ENCODE measurements around the gene OSBPL1A. TPM values are rescaled to one million over a fixed set of nuclear protein-coding genes. Genes with fewer than 3 reads are reported as not detected.

The OSBPL1A gene
- total RNA-seq, 1 donor from 2014 or later: 42.9 TPM

DNA sequence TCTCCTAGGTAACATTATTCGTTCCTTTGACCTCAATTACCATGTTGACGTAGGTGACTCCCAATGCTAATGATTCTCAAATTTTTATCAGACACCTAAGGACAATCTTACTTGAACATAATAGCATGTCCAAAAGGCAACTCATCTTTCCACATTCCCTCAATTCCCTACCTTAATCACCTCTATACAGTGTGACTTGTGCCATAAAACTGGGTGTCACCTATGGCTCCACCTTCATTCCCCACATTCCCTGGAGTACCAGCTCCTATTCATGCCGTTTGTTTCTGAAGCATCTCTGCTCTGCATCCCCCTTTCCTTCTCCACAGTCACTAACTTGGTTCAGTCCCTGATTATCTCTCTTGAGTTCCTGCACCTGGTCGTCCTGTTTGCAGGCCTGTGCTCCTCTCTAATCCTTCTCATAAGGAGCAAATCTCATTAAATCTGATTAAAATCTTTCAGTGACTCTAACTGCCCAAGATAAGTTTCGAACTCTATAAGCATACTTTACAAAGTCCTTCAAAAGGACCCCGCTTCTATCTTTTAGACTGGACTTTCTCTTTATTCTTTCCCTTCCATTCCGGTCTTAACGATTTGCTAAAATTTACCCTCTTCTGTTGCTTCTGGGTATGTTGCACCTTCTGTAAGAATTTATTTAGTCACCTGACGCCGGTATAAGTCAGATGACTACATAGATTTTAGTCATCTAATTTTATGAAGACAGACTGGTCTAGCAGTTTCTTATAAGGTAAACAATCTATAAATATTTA lies 128.7 kb downstream of the OSBPL1A start:
- H3K4me1 ChIP-seq: peaks cover 0 to 7% of the 10 kb centered on the region in 2 donors
- TF ChIP-seq, protein P1, sequence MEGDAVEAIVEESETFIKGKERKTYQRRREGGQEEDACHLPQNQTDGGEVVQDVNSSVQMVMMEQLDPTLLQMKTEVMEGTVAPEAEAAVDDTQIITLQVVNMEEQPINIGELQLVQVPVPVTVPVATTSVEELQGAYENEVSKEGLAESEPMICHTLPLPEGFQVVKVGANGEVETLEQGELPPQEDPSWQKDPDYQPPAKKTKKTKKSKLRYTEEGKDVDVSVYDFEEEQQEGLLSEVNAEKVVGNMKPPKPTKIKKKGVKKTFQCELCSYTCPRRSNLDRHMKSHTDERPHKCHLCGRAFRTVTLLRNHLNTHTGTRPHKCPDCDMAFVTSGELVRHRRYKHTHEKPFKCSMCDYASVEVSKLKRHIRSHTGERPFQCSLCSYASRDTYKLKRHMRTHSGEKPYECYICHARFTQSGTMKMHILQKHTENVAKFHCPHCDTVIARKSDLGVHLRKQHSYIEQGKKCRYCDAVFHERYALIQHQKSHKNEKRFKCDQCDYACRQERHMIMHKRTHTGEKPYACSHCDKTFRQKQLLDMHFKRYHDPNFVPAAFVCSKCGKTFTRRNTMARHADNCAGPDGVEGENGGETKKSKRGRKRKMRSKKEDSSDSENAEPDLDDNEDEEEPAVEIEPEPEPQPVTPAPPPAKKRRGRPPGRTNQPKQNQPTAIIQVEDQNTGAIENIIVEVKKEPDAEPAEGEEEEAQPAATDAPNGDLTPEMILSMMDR (IDR thresholded peaks at IDR 0.05): no peak
- H3K27ac ChIP-seq: no peak overlapping the region
- H3K9me3 ChIP-seq: no peaks in the 10 kb centered on the region
- H3K27me3 ChIP-seq: no peaks in the 10 kb centered on the region
- no peak overlapping the region for H3K4me3 ChIP-seq
- DNase-seq (ENCODE audit: low spot score in 2 of 2): no peak
- no peaks in the 10 kb centered on the region for H3K36me3 ChIP-seq
- intact Hi-C loops (cut with DNase I): no loop called here

DNA sequence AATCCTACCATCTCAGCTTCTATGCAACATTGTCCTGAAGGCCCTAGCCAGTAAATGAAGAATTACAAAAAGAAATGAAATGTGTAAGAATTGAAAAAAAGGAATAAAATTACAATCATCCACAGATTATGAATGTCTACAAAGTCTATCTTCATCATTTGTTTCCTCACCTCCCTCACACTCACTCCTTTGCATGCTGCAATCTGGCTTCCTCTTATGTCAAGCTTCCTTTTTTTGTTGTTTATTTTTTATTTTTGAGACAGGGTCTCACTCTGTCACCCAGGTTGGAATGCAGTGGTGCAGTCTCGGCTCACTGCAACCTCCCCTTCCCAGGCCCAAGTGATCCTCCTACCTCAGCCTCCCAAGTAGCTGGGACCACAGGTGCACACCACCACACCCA lies 129.7 kb downstream of the OSBPL1A start:
- no peaks in the 10 kb centered on the region for H3K36me3 ChIP-seq
- peaks cover 0 to 4% of the 10 kb centered on the region in 2 donors for H3K4me1 ChIP-seq
- H3K9me3 ChIP-seq: no peaks in the 10 kb centered on the region
- no peak for DNase-seq (ENCODE audit: low spot score in 2 of 2)
- intact Hi-C loops (cut with DNase I): no loop called here
- H3K4me3 ChIP-seq: no peak overlapping the region
- no peaks in the 10 kb centered on the region for H3K27me3 ChIP-seq
- no peak overlapping the region for H3K27ac ChIP-seq
- TF ChIP-seq, protein P1 (IDR thresholded peaks at IDR 0.05): no peak

DNA sequence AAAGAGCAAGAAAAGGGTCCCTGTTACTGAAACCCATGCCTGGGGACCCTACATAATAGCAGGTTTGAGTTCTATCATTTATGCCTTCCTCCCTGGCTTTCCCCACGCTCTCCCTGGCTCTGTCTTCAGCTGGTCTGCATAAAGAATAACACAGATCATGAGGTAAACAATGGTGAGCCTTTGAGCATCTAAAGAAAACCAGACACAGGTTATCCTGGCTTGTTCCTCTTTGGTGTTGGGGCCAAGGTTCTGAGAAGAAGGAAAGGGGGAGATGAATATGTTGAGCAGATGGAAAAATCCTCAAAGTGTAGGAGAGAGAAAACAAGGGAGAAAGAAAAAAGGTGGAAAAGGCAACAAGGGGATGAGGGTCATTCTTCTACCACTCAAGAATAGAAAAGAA lies 131.5 kb downstream of the OSBPL1A start:
- no peaks in the 10 kb centered on the region for H3K36me3 ChIP-seq
- H3K9me3 ChIP-seq: no peaks in the 10 kb centered on the region
- H3K27me3 ChIP-seq: no peaks in the 10 kb centered on the region
- intact Hi-C loops (cut with DNase I): no loop called here
- H3K4me1 ChIP-seq: peaks cover 0 to 4% of the 10 kb centered on the region in 2 donors
- no peak overlapping the region for H3K27ac ChIP-seq
- no peak for DNase-seq (ENCODE audit: low spot score in 2 of 2)
- TF ChIP-seq, protein P1 (IDR thresholded peaks at IDR 0.05): no peak
- H3K4me3 ChIP-seq: no peak overlapping the region

DNA sequence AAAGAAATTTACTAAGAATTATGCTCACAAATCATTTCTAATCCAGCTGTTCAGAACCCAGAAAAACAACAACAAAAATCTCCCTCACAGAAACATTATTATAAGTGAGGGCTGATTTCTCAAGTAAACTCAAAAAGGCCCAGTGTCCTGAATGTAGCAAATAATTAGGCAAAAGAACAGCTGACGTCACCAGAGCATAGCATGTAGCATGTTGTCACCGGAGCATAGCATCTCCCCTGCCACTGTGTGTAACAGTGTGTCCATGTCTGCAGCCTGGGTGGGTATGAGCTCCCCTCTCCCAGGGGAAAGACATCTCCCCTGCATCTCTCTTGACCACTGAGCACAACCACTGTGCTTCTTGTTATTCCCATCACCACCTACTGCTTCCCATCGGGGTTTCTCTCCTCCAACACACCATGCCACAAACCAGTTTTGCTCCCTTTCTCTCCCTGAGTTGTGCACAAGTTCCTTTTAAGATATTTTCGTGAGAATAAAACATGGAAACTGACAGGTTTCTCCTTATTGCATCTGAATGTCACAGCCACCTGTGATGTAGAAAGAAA lies 132.0 kb downstream of the OSBPL1A start:
- Histone ChIP-seq H3K27me3 (no peaks in the 10 kb centered on the region), H3K9me3 (no peaks in the 10 kb centered on the region), H3K27ac (no peak overlapping the region), H3K4me3 (no peak overlapping the region), H3K36me3 (no peaks in the 10 kb centered on the region), H3K4me1 (peaks cover 0 to 4% of the 10 kb centered on the region in 2 donors)
- intact Hi-C loops (cut with DNase I): no loop called here
- TF ChIP-seq, protein P1 (IDR thresholded peaks at IDR 0.05): no peak
- no peak for DNase-seq (ENCODE audit: low spot score in 2 of 2)

DNA sequence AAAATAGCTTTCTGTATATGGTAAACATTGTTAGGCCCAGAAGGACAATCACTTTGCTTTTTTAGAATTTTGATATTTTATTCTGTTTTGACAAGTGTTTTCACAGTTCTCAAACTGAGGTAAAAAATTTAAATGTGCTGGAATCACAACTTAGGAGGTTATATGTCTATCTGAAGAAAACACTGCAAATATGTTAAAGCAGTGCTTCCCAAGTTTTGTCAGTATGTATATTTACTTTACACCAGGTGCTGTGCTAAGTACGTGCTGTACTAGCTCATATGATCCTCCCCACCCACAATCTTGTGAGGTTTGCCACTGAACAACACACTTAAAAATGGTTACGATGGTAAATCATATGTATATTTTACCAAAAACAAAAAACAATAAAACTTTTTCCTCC lies 134.6 kb downstream of the OSBPL1A start:
- no peaks in the 10 kb centered on the region for H3K9me3 ChIP-seq
- H3K27me3 ChIP-seq: no peaks in the 10 kb centered on the region
- peaks cover 0 to 4% of the 10 kb centered on the region in 2 donors for H3K4me1 ChIP-seq
- no peak overlapping the region for H3K4me3 ChIP-seq
- intact Hi-C loops (cut with DNase I): no loop called here
- no peaks in the 10 kb centered on the region for H3K36me3 ChIP-seq
- TF ChIP-seq, protein P1 (IDR thresholded peaks at IDR 0.05): no peak
- no peak overlapping the region for H3K27ac ChIP-seq
- no peak for DNase-seq (ENCODE audit: low spot score in 2 of 2)
